ENCODE measurements around the gene TMEM131. TPM values are rescaled to one million over a fixed set of nuclear protein-coding genes. Genes with fewer than 3 reads are reported as not detected.

TMEM131 gene
- total and polyA plus RNA-seq, 9 donors: 25.4 to 54.7 (median 41.6) TPM

Other genes with a start within 250 kb of the TMEM131 start
- 0.13 TPM for gene VWA3B, start 91.2 kb upstream of the TMEM131 start, total RNA-seq
- 1 to 10 TPM in 2 of 8 donors, under 1 TPM in 5, not detected in 1; 0.21 to 1.3 (median 0.63) TPM for gene VWA3B, start 91.2 kb upstream of the TMEM131 start, polyA plus RNA-seq (ENCODE audit: insufficient read depth in 1 of 8, insufficient read length in 8 of 8, low replicate concordance in 1 of 8)